Activated T-cell treated with anti-CD3 and anti-CD28 coated beads, Interleukin-2, amount 50 U/mL, for 4 hours (primary cell): ENCODE data around the gene GRK1. TPM values are rescaled to one million over a fixed set of nuclear protein-coding genes. Genes with fewer than 3 reads are reported as not detected.

Source experiments
- total RNA-seq, 3 donors: library from RNA; stranded (reverse); gene quantifications; one replicate each; pipeline ENCODE4 v1.2.1, GENCODE V29; 2021

Gene GRK1
- total RNA-seq, 3 donors from 2014 or later: 0.05 TPM; not detected in 2

Other genes starting within 250 kb of the GRK1 start
- gene ADPRHL1, start 213.7 kb upstream of the GRK1 start, total RNA-seq: under 1 TPM; 0.54 to 0.81 (median 0.79) TPM
- gene DCUN1D2, start 176.5 kb upstream of the GRK1 start, total RNA-seq: 10 to 100 TPM; 11.1 to 13.7 (median 12.4) TPM
- gene TFDP1, start 82.5 kb upstream of the GRK1 start, total RNA-seq: 100 to 1,000 TPM; 147 to 200 (median 172) TPM
- not detected for gene ATP4B, start 9.0 kb upstream of the GRK1 start, total RNA-seq
- 1 to 10 TPM; 1.1 to 1.4 (median 1.3) TPM for gene TMEM255B, start 92.0 kb downstream of the GRK1 start, total RNA-seq
- gene GAS6, start 196.9 kb downstream of the GRK1 start, total RNA-seq: under 1 TPM; 0.61 to 0.84 (median 0.71) TPM